ENCODE results near the gene ABCF3. TPM values are rescaled to one million over a fixed set of nuclear protein-coding genes. Genes with fewer than 3 reads are reported as not detected.
"Not testable (repeated sequence)": the region's sequence is repeated elsewhere in the genome, so short reads cannot be mapped to it uniquely, and the experiment has no call there.

The ABCF3 gene
- total and polyA plus RNA-seq, 7 donors, result 44.1 to 108 (median 79.3) TPM

GRCh38 chr3:184156522-184156955, 29.5 kb upstream of the ABCF3 start:
- Histone ChIP-seq H3K4me1 (peaks cover 52% of the 10 kb centered on the region), H3K9me3 (no peaks in the 10 kb centered on the region), H3K27ac (peak overlapping the region; percentile 88), H3K4me3 (peak overlapping the region; percentile 84), H3K27me3 (ENCODE audit: insufficient read depth in 3 of 3, low read length in 2 of 3) (no peaks in the 10 kb centered on the region), H3K36me3 (ENCODE audit: insufficient read depth in 1 of 2, low read depth in 1 of 2) (no peaks in the 10 kb centered on the region)
- no peak for TF ChIP-seq CTCF (IDR thresholded peaks at IDR 0.05)
- intact Hi-C loops (cut with DNase I), result loop anchor here (2.0 to 10.0 kb wide), 3 partner anchors 16 to 91 kb away; partner anchors contain the start of genes ALG3 (in 2 of the 2) and EEF1AKMT4 (in 2 of the 2)
- DNase-seq (peak; percentile 71 to 84), ATAC-seq (peak; percentile 52 to 67 (median 54))
- 0 to 5% (median 2%) methylated on average over 6 of the region's 6 CpGs for WGBS, 3 donors

- peak overlapping the region; percentile 88 for H3K27ac ChIP-seq
- peak overlapping the region; percentile 84 for H3K4me3 ChIP-seq
- DNase-seq (no peak), ATAC-seq (no peak)
- intact Hi-C loops (cut with DNase I), result loop anchor here (2.0 to 10.0 kb wide), 3 partner anchors 16 to 90 kb away; partner anchors contain the start of genes ALG3 (in 2 of the 2) and EEF1AKMT4 (in 2 of the 2)
- H3K9me3 ChIP-seq, result no peaks in the 10 kb centered on the region
- H3K36me3 ChIP-seq (ENCODE audit: insufficient read depth in 1 of 2, low read depth in 1 of 2), result peaks cover 0 to 3% of the 10 kb centered on the region in 2 donors
- H3K4me1 ChIP-seq, result peaks cover 59% of the 10 kb centered on the region
- H3K27me3 ChIP-seq (ENCODE audit: insufficient read depth in 3 of 3, low read length in 2 of 3), result no peaks in the 10 kb centered on the region
- no peak for TF ChIP-seq CTCF (IDR thresholded peaks at IDR 0.05)
Measured at GRCh38 chr3:184157206-184157605, 28.8 kb upstream of the ABCF3 start.

- no peak for DNase-seq
- H3K4me1 ChIP-seq, result peaks cover 68% of the 10 kb centered on the region
- intact Hi-C loops (cut with DNase I), result loop anchor here (5.0 to 10.0 kb wide), 2 partner anchors 86 to 89 kb away; partner anchors contain the start of genes ALG3 (in 2 of the 2) and EEF1AKMT4 (in 2 of the 2)
- ATAC-seq, result no peak
- no peaks in the 10 kb centered on the region for H3K27me3 ChIP-seq (ENCODE audit: insufficient read depth in 3 of 3, low read length in 2 of 3)
- peak overlapping the region; percentile 65 for H3K27ac ChIP-seq
- H3K36me3 ChIP-seq (ENCODE audit: insufficient read depth in 1 of 2, low read depth in 1 of 2), result peaks cover 0 to 4% of the 10 kb centered on the region in 2 donors
- 57 to 59% (median 59%) methylated on average over 4 of the region's 4 CpGs for WGBS, 3 donors
- no peaks in the 10 kb centered on the region for H3K9me3 ChIP-seq
- no peak for TF ChIP-seq CTCF (IDR thresholded peaks at IDR 0.05)
- peak overlapping the region; percentile 84 for H3K4me3 ChIP-seq
Measured at GRCh38 chr3:184158404-184158803, 27.6 kb upstream of the ABCF3 start.

- WGBS, 3 donors, result 6 to 21% (median 19%) methylated on average over 2 of the region's 2 CpGs
- ATAC-seq (peak in 3 of 4 donors; percentile 1 to 13 (median 4)), DNase-seq (no peak)
- H3K36me3 ChIP-seq (ENCODE audit: insufficient read depth in 1 of 2, low read depth in 1 of 2), result peaks cover 0 to 24% of the 10 kb centered on the region in 2 donors
- no peaks in the 10 kb centered on the region for H3K27me3 ChIP-seq (ENCODE audit: insufficient read depth in 3 of 3, low read length in 2 of 3)
- peak overlapping the region; percentile 54 for H3K27ac ChIP-seq
- no peak overlapping the region for H3K4me3 ChIP-seq
- no peaks in the 10 kb centered on the region for H3K9me3 ChIP-seq
- TF ChIP-seq CTCF (IDR thresholded peaks at IDR 0.05), result no peak
- intact Hi-C loops (cut with DNase I), result no loop called here
- peaks cover 60% of the 10 kb centered on the region for H3K4me1 ChIP-seq
Measured at GRCh38 chr3:184160456-184160855, 25.5 kb upstream of the ABCF3 start.

- H3K27me3 ChIP-seq (ENCODE audit: insufficient read depth in 3 of 3, low read length in 2 of 3); DNase-seq; H3K4me3 ChIP-seq; H3K9me3 ChIP-seq; intact Hi-C loops (cut with DNase I): not testable (repeated sequence)
- Histone ChIP-seq H3K27ac (peak overlapping the region; percentile 54), H3K36me3 (ENCODE audit: insufficient read depth in 1 of 2, low read depth in 1 of 2) (peaks cover 8 to 46% of the 10 kb centered on the region in 2 donors), H3K4me1 (peaks cover 52% of the 10 kb centered on the region)
- 41 to 63% (median 60%) methylated on average over 8 of the region's 8 CpGs for WGBS, 3 donors
- peak in 1 of 4 donors; percentile 64 for ATAC-seq
Measured at GRCh38 chr3:184162571-184163070, 23.4 kb upstream of the ABCF3 start.

All from psoas muscle (tissue), 8 donors.